KOPT-K1 (cell line): ENCODE data around the gene ASTN2.

Experiments
- H3K27ac ChIP-seq: fragments of 200-600 bp; sonication (generic); 2 replicates; pipeline ENCODE4 v1.5.1; 2016; ENCODE audit warnings: antibody characterized with exemption, mild to moderate bottlenecking, low read depth, low read length; ENCODE audit not compliant: poor library complexity, severe bottlenecking
- H3K36me3 ChIP-seq: fragments of 200-600 bp; sonication (generic); 2 replicates; pipeline ENCODE4 v1.5.1; 2017; ENCODE audit warnings: antibody characterized with exemption, mild to moderate bottlenecking, low read length, moderate library complexity; ENCODE audit not compliant: insufficient read depth
- H3K9me3 ChIP-seq: fragments of 200-600 bp; sonication (generic); 2 replicates; pipeline ENCODE4 v1.5.1; 2017; ENCODE audit warnings: antibody characterized with exemption, low read length, mild to moderate bottlenecking; ENCODE audit not compliant: insufficient read depth, poor library complexity, severe bottlenecking

ASTN2 gene

DNA sequence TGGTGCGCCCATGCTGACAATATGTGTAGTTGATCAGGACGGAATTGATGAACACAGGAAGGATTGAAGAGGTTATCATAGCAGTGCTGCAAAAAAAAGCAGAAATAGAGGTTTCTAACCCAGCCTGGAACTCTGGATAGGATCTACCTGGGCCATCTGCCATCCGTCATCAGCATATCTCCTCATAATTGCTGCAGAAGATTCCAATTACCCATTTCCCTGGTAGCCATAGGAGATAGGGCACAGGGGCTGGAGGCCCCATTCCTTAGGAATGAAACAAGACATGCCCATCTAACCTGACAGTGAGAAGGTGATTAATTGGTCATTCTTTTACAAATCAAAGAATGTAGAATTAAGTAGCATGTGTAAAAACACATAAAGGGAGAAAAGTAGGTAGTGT is 788.1 kb downstream of the ASTN2 start:
- Histone ChIP-seq H3K36me3 (no peaks in the 10 kb centered on the region), H3K27ac (no peak overlapping the region), H3K9me3 (no peaks in the 10 kb centered on the region)

DNA sequence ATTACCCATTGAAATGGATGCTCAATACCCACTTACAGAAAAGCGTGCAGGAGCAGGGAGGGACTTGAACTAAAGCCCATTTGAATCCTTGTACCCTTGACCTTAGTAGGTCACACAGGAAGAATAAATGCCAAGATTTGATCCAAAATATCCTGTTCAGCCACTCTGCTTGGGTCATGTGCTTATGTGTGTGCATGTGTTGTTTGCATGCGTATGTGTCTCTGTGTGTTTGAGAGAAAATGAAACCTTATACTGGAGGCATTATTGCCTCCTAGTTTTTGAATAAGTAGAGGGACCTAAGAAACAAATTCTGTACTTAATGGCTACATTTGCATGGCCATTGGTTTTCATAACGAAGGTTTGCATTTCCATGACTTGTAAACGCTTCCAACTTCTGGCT is 791.1 kb downstream of the ASTN2 start:
- Histone ChIP-seq H3K27ac (no peak overlapping the region), H3K9me3 (no peaks in the 10 kb centered on the region), H3K36me3 (no peaks in the 10 kb centered on the region)

DNA sequence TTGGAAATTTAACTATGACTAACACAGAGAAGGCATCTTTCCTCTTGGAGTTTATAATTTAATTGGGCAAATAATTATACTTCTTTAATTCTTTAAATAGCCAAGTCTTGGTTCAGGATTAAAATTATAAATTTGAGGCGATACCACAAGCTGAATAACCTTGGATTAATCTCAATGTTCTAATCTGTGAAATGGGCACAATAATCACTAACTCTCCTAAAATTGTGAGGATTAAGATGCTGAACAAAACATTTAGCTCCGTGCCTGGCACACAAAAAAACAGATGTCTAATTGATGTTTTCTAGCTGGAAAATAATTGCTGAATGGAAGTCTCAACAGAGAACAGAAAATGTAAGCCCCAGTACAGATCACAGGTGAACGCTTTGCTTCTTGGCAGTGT is 797.5 kb downstream of the ASTN2 start:
- no peak overlapping the region for H3K27ac ChIP-seq
- H3K36me3 ChIP-seq: no peaks in the 10 kb centered on the region
- H3K9me3 ChIP-seq: no peaks in the 10 kb centered on the region

DNA sequence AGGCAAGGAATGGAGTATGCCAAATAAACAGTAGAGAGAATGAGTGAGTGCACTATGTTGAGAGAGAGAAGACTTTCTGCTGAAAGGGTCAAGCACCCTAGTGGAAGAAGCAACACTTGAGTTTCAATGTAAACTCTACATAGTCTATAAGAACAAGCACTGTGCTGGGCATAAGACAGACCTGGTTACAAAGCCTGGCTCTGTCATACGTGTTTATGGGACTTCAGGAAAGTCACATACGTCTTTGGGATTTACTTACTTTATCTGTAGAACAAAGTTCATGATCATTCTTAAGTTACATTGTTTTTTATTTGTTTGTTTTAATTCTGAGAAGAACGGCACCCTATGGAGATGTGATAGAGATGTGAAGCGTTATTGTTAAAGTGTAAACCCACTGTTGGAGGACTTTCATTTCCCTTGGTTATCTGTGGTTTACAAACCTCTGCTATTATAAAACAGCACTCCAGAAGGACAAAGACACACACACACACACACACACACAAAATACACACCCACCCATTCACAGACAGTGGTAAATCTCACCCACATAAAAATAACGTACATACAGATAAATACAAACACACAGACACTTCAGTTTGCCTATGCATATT is 798.4 kb downstream of the ASTN2 start:
- Histone ChIP-seq H3K9me3 (no peaks in the 10 kb centered on the region), H3K36me3 (no peaks in the 10 kb centered on the region), H3K27ac (no peak overlapping the region)

DNA sequence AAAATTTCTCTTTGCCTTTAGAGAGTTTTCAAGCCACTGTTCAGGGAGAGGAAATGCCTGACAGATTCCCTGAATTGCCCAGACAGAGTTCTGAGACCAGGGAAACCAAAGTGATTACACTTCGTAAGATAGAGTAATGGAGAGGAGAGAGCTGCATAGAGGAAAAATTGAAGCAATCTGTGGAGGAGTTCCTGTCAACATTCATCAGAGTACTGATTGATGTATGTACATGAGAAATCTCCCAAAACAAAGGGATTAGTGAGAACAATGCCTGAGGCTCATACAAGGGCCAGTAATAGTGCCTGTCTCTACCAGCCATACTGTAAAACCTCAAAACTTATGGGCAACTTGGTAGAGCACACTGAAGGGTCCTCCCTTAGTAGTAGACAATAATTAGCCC is 806.8 kb downstream of the ASTN2 start:
- Histone ChIP-seq H3K9me3 (no peaks in the 10 kb centered on the region), H3K36me3 (no peaks in the 10 kb centered on the region), H3K27ac (no peak overlapping the region)

DNA sequence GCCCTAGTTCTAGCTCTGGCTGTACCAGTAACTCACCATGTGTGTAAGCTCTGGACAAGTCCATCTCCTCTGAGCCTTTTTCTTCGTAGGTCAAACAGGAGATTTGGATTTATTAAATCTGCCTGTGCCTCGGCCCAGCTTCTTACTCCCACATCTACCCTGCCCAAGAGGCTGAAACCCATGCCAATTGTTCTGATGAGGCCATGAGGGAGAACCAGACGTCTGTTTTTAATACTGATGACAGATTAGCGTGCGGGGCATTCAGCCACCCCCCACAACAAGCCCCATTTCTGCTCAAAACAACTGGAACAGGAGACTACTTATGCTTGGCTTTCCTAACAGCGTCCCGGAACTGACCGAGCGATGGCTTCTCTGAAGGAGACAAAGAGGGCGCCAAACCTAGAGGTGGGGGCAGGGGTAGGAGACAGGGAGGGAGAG is 808.9 kb downstream of the ASTN2 start:
- H3K27ac ChIP-seq: no peak overlapping the region
- H3K9me3 ChIP-seq: no peaks in the 10 kb centered on the region
- H3K36me3 ChIP-seq: no peaks in the 10 kb centered on the region

DNA sequence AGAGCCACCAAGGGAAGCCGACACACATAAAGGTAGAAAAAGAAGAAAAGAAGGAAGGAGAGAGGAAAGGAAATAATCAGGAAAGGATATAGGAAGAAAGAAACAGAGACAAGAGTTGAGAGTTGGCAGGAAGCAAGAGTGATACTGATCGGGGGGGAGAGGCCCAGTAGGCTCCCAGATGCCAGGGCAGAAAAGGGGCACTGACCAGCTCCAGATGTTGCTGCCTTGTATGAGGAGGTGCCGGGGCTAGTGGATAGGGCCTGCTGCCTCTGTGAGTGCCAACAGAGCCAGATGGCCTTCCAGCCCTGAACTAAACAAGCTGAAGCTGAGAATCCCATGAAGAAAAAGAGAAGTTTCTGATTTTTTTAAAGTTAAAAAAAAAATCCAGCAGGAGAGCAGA is 809.8 kb downstream of the ASTN2 start:
- Histone ChIP-seq H3K9me3 (no peaks in the 10 kb centered on the region), H3K27ac (no peak overlapping the region), H3K36me3 (no peaks in the 10 kb centered on the region)

DNA sequence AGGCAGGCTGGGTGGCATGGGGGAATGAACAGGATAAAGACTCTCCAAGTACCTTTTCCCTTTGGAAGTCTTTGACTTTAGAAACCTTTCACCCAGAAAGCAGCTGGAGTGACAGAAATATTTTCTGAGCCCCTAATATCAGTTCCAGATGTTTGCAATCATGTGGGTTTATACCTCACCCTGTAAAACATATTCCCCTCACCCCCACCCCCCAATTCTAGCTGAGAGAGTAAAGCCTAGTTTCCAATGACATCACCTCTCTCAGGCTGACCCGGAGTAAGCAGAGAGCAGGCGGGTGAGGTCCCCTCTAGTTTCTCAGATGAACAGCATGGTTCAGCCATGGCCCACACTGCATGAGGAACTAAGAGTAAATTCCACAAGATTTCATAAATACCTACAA is 810.6 kb downstream of the ASTN2 start:
- H3K36me3 ChIP-seq: no peaks in the 10 kb centered on the region
- H3K9me3 ChIP-seq: no peaks in the 10 kb centered on the region
- no peak overlapping the region for H3K27ac ChIP-seq

DNA sequence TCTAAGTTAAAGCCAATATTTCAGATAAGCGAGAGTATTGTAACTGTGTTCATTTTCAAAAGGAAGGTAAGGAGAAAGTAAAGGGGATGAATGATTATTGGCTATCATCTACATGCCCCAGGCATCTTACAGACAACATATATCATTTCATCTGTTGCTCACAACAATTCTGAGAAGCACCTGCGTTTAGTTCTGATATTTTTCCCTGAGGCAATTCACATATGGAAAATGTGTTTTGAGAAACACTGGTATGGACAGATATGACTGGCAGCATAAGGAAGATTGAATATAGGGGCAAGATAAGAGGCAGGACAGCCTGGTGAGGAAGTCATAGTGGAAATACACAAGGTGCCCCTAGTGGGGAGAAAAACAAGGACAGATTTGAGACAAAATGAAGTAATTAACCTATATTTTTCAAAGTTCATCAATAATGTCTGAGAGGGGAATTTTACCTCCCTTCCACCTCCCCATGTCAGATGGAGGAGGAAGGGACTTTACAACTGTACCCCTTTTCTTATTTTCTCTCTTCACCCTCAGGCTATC is 815.4 kb downstream of the ASTN2 start:
- H3K36me3 ChIP-seq: no peaks in the 10 kb centered on the region
- no peak overlapping the region for H3K27ac ChIP-seq
- H3K9me3 ChIP-seq: no peaks in the 10 kb centered on the region

DNA sequence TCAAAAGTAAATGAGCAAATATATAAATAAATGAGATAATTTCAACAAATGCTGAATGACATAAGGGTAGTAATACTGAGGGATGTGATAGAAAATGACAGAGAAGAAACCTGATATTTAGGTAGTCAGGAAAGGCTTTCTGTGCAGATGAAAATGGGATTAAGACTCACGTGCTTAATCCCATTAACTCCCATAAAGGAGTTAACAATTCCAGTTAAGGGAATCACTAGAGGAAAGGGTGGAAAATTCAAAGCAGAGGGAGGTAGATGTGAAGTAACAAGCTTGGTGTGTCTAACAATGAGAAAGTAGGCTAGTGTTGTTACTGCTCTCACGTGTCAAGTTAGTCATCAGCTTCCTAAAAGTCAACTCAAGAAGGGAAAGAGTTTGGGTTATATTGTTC is 818.2 kb downstream of the ASTN2 start:
- Histone ChIP-seq H3K27ac (no peak overlapping the region), H3K36me3 (no peaks in the 10 kb centered on the region), H3K9me3 (no peaks in the 10 kb centered on the region)

DNA sequence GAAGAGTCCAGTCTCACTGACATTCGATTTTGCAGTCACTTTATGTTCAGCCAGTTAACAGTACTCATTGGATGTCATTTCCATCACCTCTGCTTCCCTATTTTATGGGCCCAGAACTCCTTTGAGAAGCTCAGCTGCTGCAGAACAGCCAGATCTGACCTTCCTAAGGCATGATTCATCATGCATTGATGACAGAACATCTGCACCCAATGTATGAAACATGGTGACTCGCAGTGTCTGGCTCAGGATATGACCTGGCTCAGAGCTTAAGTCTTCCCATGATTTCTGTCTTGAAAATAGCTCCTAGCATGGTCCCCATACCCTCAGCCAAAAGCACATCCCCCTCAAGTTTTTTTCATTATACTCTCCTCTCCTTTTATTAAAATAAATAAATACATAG is 820.3 kb downstream of the ASTN2 start:
- H3K9me3 ChIP-seq: peaks cover 8% of the 10 kb centered on the region
- H3K36me3 ChIP-seq: no peaks in the 10 kb centered on the region
- no peak overlapping the region for H3K27ac ChIP-seq

DNA sequence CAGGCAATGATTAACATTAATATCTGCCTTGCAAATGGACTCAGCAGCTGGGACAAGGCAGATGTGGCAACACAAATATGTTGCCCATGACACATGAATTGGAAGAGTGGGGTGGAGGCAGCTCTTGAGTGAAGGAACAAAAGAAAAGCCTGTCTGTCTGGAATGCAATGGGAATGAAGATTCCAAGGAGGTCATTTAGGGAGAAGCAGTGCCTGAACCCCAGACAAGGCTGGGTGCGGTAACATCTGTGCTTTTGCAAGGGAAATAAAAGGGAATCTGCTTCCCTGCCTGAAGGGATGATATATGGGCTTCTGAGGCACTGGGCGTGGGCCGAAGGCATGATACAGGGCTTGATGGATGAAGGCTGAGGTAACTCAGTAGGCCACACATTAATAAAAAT is 821.9 kb downstream of the ASTN2 start:
- H3K9me3 ChIP-seq: peaks cover 19% of the 10 kb centered on the region
- H3K27ac ChIP-seq: no peak overlapping the region
- no peaks in the 10 kb centered on the region for H3K36me3 ChIP-seq

DNA sequence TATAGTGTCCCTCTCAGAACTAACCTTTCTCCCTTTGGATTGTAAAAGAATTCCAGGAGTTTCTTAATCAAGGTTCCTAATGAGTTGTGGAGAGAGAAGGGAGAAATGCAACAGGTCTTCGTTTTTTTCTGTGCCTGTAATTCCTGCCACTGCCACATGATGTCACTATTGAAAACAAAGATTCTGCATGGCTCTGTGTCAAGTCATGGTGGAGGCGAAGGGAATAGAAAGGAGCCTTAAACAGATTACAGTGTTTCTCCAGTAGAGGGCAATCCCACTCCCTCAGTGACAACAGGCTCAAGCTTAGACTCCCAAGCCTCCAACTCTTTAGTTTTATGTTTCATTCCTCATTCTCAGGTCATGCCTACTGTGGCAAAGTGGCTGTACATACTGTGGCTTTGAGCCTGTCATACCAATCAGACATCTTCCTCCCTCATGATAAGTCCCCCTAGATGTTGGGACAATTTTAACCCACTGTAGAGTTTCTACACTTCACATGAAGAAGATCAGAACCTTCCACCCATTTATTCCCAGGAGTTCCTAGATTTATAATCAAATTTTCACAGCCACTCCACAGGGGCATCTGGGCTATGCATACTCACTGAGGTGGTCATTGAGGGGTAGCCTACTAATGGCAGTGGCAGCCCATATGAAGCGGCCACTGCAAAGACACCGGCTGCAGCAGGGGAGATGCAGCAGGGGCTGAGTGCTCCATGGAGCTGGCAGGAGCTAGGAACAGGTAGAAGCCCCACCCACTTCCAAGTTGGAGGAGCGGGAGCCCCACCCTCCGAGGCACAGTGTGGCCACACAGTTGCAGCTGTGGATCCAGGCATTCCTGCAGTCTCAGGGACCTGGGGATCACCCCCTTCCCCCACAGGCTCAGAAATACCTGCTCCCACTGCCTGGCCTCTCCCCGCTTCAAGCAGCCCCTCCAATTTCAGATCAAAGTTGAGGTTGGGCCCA is 825.2 kb downstream of the ASTN2 start:
- H3K9me3 ChIP-seq: peaks cover 19% of the 10 kb centered on the region
- H3K36me3 ChIP-seq: no peaks in the 10 kb centered on the region
- H3K27ac ChIP-seq: no peak overlapping the region

DNA sequence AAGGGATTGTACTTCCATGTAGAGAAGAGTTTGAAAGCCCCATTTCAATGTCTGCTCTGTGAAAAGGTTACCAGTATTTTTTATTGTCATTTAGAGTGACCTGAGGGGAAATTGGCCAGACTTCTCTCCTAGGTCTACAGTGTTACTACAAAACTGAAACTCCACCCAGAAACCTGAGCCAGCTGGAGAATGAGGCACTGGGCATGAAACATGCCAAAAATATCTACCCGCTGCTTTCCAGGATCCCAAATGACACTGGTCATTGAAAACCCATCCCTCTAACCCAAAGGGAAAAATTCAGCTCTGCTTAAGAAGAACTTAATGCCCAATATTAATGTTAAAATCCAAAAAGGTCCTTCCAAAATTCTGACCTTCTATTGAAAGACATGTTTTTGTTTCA is 826.9 kb downstream of the ASTN2 start:
- Histone ChIP-seq H3K9me3 (peaks cover 19% of the 10 kb centered on the region), H3K27ac (no peak overlapping the region), H3K36me3 (no peaks in the 10 kb centered on the region)

DNA sequence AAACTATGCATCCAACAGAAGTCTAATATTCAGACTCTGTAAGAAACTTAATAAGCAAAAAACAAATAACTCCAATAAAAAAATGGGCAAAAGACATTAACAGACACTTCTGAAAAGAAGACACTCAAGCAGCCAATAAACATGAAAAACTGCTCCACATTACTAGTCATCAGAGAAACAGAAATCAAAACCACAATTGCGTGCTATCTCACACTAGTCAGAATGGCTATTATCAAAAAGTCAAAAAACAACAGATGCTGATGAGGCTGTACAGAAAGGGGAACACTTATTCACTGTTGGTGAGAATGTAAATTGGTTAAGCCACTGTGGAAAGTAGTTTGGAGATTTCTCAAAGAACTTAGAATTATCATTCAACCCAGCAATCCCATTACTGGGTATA is 829.0 kb downstream of the ASTN2 start:
- Histone ChIP-seq H3K36me3 (no peaks in the 10 kb centered on the region), H3K9me3 (peaks cover 17% of the 10 kb centered on the region), H3K27ac (no peak overlapping the region)
